ENCODE results near the gene CCDC88C. TPM values are rescaled to one million over a fixed set of nuclear protein-coding genes. Genes with fewer than 3 reads are reported as not detected.
A peak's percentile ranks its signal among the peaks of the same experiment; 100 is the strongest.

CCDC88C gene
- total RNA-seq, 1 donor from 2014 or later: 48.2 TPM

DNA sequence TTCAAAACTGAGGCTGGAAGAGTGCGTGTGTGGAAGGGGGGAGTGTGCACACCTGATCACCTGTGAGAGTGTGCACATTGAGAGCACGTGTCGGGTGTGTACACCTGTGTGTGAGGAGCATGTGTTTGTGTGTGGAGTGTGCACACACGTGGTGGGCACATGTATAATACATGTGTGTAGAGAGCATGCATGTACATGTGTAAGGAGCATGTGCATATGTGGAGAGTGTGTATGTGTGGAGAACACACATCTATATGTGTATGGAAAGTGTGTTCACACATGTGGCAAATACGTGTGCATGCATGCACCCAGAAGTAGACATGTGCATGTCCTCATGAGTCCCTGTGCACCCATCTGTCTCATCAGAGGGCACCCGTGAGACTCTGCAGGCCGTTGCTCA lies 110.0 kb downstream of the CCDC88C start:
- Mint-ChIP-seq H3K27ac (ENCODE audit: unreplicated experiment) (no peak overlapping the region), H3K36me3 (ENCODE audit: low read depth, unreplicated experiment) (peaks cover 46% of the 10 kb centered on the region), H3K4me1 (ENCODE audit: unreplicated experiment) (peaks cover 9% of the 10 kb centered on the region), H3K4me3 (ENCODE audit: unreplicated experiment) (peak overlapping the region; percentile 65), H3K27me3 (ENCODE audit: unreplicated experiment) (peaks cover 9% of the 10 kb centered on the region), H3K9me3 (ENCODE audit: unreplicated experiment) (no peaks in the 10 kb centered on the region)
- DNase-seq (ENCODE audit: low spot score): no peak
- TF ChIP-seq, protein P1, sequence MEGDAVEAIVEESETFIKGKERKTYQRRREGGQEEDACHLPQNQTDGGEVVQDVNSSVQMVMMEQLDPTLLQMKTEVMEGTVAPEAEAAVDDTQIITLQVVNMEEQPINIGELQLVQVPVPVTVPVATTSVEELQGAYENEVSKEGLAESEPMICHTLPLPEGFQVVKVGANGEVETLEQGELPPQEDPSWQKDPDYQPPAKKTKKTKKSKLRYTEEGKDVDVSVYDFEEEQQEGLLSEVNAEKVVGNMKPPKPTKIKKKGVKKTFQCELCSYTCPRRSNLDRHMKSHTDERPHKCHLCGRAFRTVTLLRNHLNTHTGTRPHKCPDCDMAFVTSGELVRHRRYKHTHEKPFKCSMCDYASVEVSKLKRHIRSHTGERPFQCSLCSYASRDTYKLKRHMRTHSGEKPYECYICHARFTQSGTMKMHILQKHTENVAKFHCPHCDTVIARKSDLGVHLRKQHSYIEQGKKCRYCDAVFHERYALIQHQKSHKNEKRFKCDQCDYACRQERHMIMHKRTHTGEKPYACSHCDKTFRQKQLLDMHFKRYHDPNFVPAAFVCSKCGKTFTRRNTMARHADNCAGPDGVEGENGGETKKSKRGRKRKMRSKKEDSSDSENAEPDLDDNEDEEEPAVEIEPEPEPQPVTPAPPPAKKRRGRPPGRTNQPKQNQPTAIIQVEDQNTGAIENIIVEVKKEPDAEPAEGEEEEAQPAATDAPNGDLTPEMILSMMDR (IDR thresholded peaks at IDR 0.05; ENCODE audit: unreplicated experiment): no peak

DNA sequence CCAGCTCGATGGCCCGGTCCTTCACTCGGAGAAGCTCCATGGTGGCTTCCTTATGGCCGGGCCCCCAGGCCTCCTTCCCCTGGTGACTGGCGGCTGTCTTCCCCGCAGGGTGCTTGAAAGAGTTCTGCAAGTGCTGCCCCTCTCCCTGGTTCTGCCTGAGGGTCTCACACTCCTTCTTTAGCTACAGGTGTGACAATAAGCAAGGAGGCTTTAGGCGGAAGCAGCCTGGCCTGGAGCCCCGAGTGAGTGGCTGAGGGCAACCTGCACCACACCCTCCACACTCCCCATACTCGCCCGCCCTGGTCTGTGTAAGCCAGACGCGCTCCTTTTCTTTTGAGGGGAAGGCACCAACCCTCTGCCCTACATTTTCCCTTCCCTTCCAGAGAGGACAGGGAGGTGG lies 110.6 kb downstream of the CCDC88C start:
- H3K4me3 Mint-ChIP-seq (ENCODE audit: unreplicated experiment): peak overlapping the region; percentile 65
- TF ChIP-seq, protein P1 (IDR thresholded peaks at IDR 0.05; ENCODE audit: unreplicated experiment): no peak

DNA sequence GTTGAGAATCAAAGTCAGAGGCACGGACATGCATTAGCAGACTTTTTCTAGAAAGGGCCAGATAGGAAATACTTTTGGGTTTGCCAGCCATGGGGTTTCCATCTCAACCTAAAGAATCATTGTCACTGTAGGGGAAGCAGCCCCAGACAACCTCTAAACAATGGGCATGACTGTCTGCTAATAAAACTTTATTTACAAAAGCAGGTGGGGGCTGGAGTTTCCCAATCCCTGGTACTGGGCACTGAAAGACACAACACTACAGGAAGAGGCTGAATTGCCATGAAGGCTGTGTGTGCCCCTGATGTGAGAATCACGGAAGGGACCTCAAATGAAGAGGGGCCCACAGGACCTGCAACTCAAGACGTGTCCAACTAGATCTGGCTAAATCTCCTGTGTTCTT lies 111.1 kb downstream of the CCDC88C start:
- DNase-seq (ENCODE audit: low spot score): no peak
- TF ChIP-seq, protein P1 (IDR thresholded peaks at IDR 0.05; ENCODE audit: unreplicated experiment): no peak
- H3K27ac Mint-ChIP-seq (ENCODE audit: unreplicated experiment): no peak overlapping the region
- H3K4me1 Mint-ChIP-seq (ENCODE audit: unreplicated experiment): peaks cover 20% of the 10 kb centered on the region
- peaks cover 9% of the 10 kb centered on the region for H3K27me3 Mint-ChIP-seq (ENCODE audit: unreplicated experiment)
- peaks cover 51% of the 10 kb centered on the region for H3K36me3 Mint-ChIP-seq (ENCODE audit: low read depth, unreplicated experiment)
- no peaks in the 10 kb centered on the region for H3K9me3 Mint-ChIP-seq (ENCODE audit: unreplicated experiment)
- H3K4me3 Mint-ChIP-seq (ENCODE audit: unreplicated experiment): peak overlapping the region; percentile 65

More for the DNA sequence above, 110.6 kb downstream of the CCDC88C start:
- H3K27me3 Mint-ChIP-seq (ENCODE audit: unreplicated experiment): peaks cover 9% of the 10 kb centered on the region
- no peak for DNase-seq (ENCODE audit: low spot score)
- H3K27ac Mint-ChIP-seq (ENCODE audit: unreplicated experiment): no peak overlapping the region
- H3K4me1 Mint-ChIP-seq (ENCODE audit: unreplicated experiment): peaks cover 15% of the 10 kb centered on the region
- peaks cover 50% of the 10 kb centered on the region for H3K36me3 Mint-ChIP-seq (ENCODE audit: low read depth, unreplicated experiment)
- no peaks in the 10 kb centered on the region for H3K9me3 Mint-ChIP-seq (ENCODE audit: unreplicated experiment)

DNA sequence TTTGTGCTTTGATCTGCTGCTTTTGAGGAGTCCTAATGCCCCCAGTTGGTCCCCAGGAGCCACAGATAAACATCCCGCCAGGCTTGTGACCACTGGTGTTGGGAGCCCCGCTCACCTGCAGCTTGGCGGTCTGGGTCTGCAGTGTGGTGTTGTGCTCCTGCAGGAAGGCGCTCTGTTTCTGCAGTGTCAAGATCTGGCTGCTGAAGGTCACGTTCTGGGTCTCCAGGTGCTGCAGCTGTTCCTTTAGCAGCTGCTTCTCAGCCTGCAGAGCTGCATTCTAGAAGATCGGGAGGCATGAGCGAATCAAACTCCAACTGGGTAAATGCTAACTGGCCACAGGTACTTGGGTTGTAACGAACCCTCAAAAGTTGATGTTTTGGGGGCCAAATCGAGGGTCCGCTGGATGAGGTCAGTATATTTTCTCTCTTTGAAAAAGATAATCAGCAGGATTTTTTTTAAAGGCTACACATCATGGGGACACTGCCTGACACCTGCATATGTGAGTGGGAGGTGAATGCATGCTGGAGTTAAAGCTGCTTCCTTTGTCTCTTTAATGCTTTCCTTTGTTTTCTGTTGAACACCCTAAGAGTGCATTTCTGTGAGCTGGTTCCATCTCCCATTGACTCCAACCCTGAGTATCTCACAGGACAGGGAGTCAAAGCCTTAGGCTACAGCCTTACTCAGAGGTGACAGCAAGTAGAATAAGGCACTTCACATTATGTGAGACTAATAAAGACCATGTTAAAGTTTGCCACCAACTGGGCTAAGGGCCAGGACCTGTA lies 111.8 kb downstream of the CCDC88C start:
- H3K4me3 Mint-ChIP-seq (ENCODE audit: unreplicated experiment): no peak overlapping the region
- DNase-seq (ENCODE audit: low spot score): no peak
- H3K27ac Mint-ChIP-seq (ENCODE audit: unreplicated experiment): no peak overlapping the region
- peaks cover 47% of the 10 kb centered on the region for H3K36me3 Mint-ChIP-seq (ENCODE audit: low read depth, unreplicated experiment)
- TF ChIP-seq, protein P1 (IDR thresholded peaks at IDR 0.05; ENCODE audit: unreplicated experiment): no peak
- H3K9me3 Mint-ChIP-seq (ENCODE audit: unreplicated experiment): no peaks in the 10 kb centered on the region
- peaks cover 23% of the 10 kb centered on the region for H3K4me1 Mint-ChIP-seq (ENCODE audit: unreplicated experiment)
- peaks cover 9% of the 10 kb centered on the region for H3K27me3 Mint-ChIP-seq (ENCODE audit: unreplicated experiment)

DNA sequence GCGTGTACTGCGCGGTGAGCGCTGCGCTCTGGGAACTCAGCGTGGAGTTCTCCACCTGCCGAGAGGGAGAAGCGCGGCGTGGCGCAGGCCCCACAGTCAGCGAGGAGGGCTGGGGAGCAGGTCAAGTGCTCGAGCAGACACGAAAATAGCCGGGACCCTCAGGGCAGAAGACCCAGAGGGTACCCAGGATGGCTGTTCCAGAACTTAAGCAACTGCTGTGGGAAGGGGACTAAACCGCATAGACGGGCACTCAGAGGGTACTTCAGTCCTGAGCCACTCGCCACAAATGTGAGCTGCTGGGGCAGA lies 113.7 kb downstream of the CCDC88C start:
- Mint-ChIP-seq H3K27me3 (ENCODE audit: unreplicated experiment) (peaks cover 7% of the 10 kb centered on the region), H3K4me1 (ENCODE audit: unreplicated experiment) (peaks cover 27% of the 10 kb centered on the region), H3K27ac (ENCODE audit: unreplicated experiment) (no peak overlapping the region), H3K36me3 (ENCODE audit: low read depth, unreplicated experiment) (peaks cover 56% of the 10 kb centered on the region), H3K4me3 (ENCODE audit: unreplicated experiment) (no peak overlapping the region), H3K9me3 (ENCODE audit: unreplicated experiment) (no peaks in the 10 kb centered on the region)
- TF ChIP-seq, protein P1 (IDR thresholded peaks at IDR 0.05; ENCODE audit: unreplicated experiment): no peak
- no peak for DNase-seq (ENCODE audit: low spot score)

All from endothelial cell (in vitro differentiated cells).